Measurements from ENCODE around the gene POMP. TPM values are rescaled to one million over a fixed set of nuclear protein-coding genes. Genes with fewer than 3 reads are reported as not detected.

POMP gene
- total RNA-seq, 1 experiment from 2014 or later: 107 TPM

DNA sequence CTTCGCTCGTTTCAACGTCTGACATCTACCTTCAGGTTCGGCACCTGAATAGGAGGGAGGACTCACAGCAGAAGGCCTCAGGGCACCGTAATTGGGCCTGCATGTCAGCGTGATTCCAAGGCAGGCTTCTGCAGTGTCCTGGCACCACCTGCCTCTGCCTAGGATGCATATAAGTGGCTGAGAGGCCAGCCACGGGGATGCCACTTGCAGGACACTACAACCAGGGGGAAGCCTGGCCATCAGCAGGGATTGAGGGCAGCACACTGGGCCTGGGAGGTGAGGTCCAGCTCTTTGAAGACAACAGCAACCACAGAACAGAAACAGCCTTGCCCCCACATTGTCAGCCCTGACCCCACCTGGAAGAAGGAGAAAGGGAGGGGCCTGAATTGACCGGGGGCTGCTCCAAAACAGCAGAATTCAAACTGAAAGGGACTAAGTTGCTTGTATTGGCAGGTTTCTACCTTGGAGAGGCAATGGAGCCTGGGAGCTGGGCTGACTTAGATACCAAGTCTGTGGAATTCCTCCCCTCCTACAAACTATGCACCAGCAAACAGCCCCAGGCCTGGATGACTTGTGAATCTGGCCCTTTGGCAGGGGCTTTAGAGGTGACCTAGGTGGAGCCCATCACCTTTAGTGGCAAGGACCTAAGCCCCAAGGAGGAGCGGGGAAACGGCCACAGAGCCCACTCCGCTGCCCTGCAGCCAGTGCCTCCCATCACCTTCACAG lies 34.1 kb upstream of the POMP start:
- POLR2A ChIA-PET: no interaction called here
- intact Hi-C loops (cut with micrococcal nuclease): no loop called here

DNA sequence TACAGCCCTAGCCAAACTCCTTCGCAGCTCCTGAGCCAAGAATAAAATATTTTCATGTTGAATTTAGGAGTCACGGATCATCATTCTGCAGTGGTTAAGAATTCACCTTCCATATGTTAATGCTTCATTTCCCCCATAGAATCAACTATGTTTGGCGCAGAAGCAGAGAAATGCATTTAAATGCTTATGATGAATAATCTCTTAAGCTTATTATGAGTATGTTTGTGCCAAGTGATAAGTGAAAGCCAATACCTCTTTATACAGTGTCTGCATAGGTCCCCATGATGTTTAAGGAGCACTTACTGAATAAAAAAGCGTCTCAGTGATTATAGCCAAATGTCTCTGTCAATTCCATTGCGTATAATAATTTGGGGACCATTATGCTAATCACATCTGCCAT lies 32.7 kb upstream of the POMP start:
- H3K27me3 ChIP-seq (ENCODE audit: insufficient read depth, low read length): no peaks in the 10 kb centered on the region
- no peak for DNase-seq (ENCODE audit: low read depth, low spot score)
- TF ChIP-seq TCF7L2 (IDR thresholded peaks at IDR 0.05; ENCODE audit: borderline replicate concordance, extremely low read depth, insufficient read depth, insufficient read length): no peak
- no peak for TF ChIP-seq POLR2AphosphoS5 (IDR thresholded peaks at IDR 0.05; ENCODE audit: low read depth, low read length)
- TF ChIP-seq JUND (IDR thresholded peaks at IDR 0.05): no peak
- no peak for TF ChIP-seq EZH2phosphoT487 (IDR thresholded peaks at IDR 0.05; ENCODE audit: borderline replicate concordance)
- TF ChIP-seq, protein P1, sequence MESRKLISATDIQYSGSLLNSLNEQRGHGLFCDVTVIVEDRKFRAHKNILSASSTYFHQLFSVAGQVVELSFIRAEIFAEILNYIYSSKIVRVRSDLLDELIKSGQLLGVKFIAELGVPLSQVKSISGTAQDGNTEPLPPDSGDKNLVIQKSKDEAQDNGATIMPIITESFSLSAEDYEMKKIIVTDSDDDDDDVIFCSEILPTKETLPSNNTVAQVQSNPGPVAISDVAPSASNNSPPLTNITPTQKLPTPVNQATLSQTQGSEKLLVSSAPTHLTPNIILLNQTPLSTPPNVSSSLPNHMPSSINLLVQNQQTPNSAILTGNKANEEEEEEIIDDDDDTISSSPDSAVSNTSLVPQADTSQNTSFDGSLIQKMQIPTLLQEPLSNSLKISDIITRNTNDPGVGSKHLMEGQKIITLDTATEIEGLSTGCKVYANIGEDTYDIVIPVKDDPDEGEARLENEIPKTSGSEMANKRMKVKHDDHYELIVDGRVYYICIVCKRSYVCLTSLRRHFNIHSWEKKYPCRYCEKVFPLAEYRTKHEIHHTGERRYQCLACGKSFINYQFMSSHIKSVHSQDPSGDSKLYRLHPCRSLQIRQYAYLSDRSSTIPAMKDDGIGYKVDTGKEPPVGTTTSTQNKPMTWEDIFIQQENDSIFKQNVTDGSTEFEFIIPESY (IDR thresholded peaks at IDR 0.05; ENCODE audit: extremely low read depth, insufficient replicate concordance, low read length): no peak
- TF ChIP-seq RAD21 (IDR thresholded peaks at IDR 0.05; ENCODE audit: low read depth): no peak
- no peak for TF ChIP-seq SP1 (IDR thresholded peaks at IDR 0.05; ENCODE audit: low read depth)
- no peak for TF ChIP-seq EGR1 (IDR thresholded peaks at IDR 0.05; ENCODE audit: low read depth)
- TF ChIP-seq EZH2 (IDR thresholded peaks at IDR 0.05): no peak
- no peak for TF ChIP-seq SIN3A (IDR thresholded peaks at IDR 0.05; ENCODE audit: low read depth)
- no peak overlapping the region for H3K27ac ChIP-seq (ENCODE audit: low read depth, low read length)
- intact Hi-C loops (cut with micrococcal nuclease): no loop called here
- H3K36me3 ChIP-seq (ENCODE audit: control insufficient read depth in 1 of 2, insufficient read depth in 2 of 2, low read length in 2 of 2): no peaks in the 10 kb centered on the region
- POLR2A ChIA-PET: no interaction called here
- H2AFZ ChIP-seq (ENCODE audit: low read depth, low read length, poor library complexity, severe bottlenecking): no peak overlapping the region
- H4K20me1 ChIP-seq (ENCODE audit: insufficient read depth): no peaks in the 10 kb centered on the region
- H3K4me1 ChIP-seq (ENCODE audit: control insufficient read depth in 1 of 2, insufficient read depth in 2 of 2, low read length in 2 of 2): peaks cover 0 to 9% of the 10 kb centered on the region in 2 experiments; a peak in 2 of 4 replicates
- RAD21 ChIA-PET (ENCODE audit: low non-redundant PET in 1 of 2, low total read pairs in 2 of 2, uncharacterized antibody in 2 of 2, unreplicated experiment in 2 of 2): no interaction called here
- CTCF ChIA-PET: no interaction called here
- no peaks in the 10 kb centered on the region for H3K9me2 ChIP-seq (ENCODE audit: insufficient read depth)
- ATAC-seq: no peak
- no peaks in the 10 kb centered on the region for H3K79me2 ChIP-seq (ENCODE audit: insufficient read depth, low read length)
- BruUV-seq (replicated peaks): no TSS peak
- H3K9me3 ChIP-seq (ENCODE audit: control insufficient read depth in 1 of 2, insufficient read depth in 1 of 2, low read depth in 1 of 2, low read length in 2 of 2): no peaks in the 10 kb centered on the region
- no peak overlapping the region for H3K4me2 ChIP-seq (ENCODE audit: low read length)
- no peak overlapping the region for H3K4me3 ChIP-seq (replicated peaks in 1 of 2; ENCODE audit: low read depth in 1 of 2, low read length in 2 of 2)
- H3K9ac ChIP-seq (ENCODE audit: low read length): no peak overlapping the region

More for the DNA sequence above, 34.1 kb upstream of the POMP start:
- RAD21 ChIA-PET (ENCODE audit: low non-redundant PET in 1 of 2, low total read pairs in 2 of 2, uncharacterized antibody in 2 of 2, unreplicated experiment in 2 of 2): no interaction called here
- no peak for ATAC-seq
- DNase-seq (ENCODE audit: low read depth, low spot score): no peak
- no peak overlapping the region for H3K4me3 ChIP-seq (replicated peaks in 1 of 2; ENCODE audit: low read depth in 1 of 2, low read length in 2 of 2)
- no peak for TF ChIP-seq POLR2A (IDR thresholded peaks at IDR 0.05; ENCODE audit: borderline replicate concordance, extremely low read depth, insufficient read depth, insufficient read length)
- no peaks in the 10 kb centered on the region for H3K27me3 ChIP-seq (ENCODE audit: insufficient read depth, low read length)
- no peaks in the 10 kb centered on the region for H4K20me1 ChIP-seq (ENCODE audit: insufficient read depth)
- no peaks in the 10 kb centered on the region for H3K9me3 ChIP-seq (ENCODE audit: control insufficient read depth in 1 of 2, insufficient read depth in 1 of 2, low read depth in 1 of 2, low read length in 2 of 2)
- CTCF ChIA-PET: no interaction called here
- H2AFZ ChIP-seq (ENCODE audit: low read depth, low read length, poor library complexity, severe bottlenecking): no peak overlapping the region
- H3K9me2 ChIP-seq (ENCODE audit: insufficient read depth): no peaks in the 10 kb centered on the region
- BruUV-seq (replicated peaks): no TSS peak
- H3K27ac ChIP-seq (ENCODE audit: low read depth, low read length): no peak overlapping the region; the same call in 1 of the 2 replicates
- H3K9ac ChIP-seq (ENCODE audit: low read length): no peak overlapping the region
- H3K36me3 ChIP-seq (ENCODE audit: control insufficient read depth in 1 of 2, insufficient read depth in 2 of 2, low read length in 2 of 2): no peaks in the 10 kb centered on the region
- no peaks in the 10 kb centered on the region for H3K79me2 ChIP-seq (ENCODE audit: insufficient read depth, low read length)
- no peak overlapping the region for H3K4me2 ChIP-seq (ENCODE audit: low read length)
- peaks cover 0 to 9% of the 10 kb centered on the region in 2 experiments; a peak in 2 of 4 replicates for H3K4me1 ChIP-seq (ENCODE audit: control insufficient read depth in 1 of 2, insufficient read depth in 2 of 2, low read length in 2 of 2)

Data from HCT116 (cell line).